ENCODE results near the gene RINT1. TPM values are rescaled to one million over a fixed set of nuclear protein-coding genes. Genes with fewer than 3 reads are reported as not detected.

The RINT1 gene
- total and polyA plus RNA-seq, 7 experiments from 2014 or later: 16.0 to 31.8 (median 25.1) TPM

DNA sequence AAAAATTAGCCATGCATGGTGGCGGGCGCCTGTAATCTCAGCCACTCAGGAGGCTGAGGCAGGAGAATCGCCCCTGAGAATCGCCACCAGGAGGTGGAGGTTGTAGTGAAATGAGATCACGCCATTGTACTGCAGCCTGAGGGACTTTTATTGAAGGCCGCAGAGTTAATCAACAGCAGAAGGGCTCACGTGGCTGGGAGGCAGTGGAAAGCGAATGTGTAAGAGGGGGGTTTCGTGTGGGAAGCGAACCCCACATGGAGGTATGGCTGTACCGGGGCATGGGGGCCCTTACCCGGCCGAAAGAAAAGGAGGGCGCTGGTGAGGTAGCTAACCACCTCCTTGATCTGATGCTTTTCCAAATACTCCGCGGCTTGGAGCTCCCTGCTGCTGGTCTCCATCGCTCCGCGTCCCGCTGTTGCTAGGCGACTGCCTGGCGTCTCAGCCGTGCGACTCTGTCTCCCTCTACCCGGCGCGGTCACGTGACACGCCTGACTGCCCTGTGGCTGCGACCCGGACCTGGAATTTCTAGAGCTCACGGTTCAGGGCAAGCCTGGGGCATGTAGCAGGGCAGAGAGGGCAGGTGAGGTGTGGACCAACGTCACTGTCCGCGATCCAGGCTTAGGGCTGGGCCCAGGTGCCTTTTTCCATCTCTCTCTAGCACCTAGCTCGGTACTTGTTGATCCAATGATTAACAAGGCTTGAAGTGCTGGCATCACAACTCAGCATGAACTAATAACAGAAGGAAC, 49.2 kb downstream of the RINT1 start, which contains the start of gene EFCAB10:
EFCAB10 (minus strand) TSS at position 428 of the 746 bp plus-strand sequence; CDS start at position 398, 30 bp downstream.
- Mint-ChIP-seq H3K27ac (no peak within 1 kb of the TSS), H3K27me3 (peaks cover 0 to 21% (median 17%) of the 10 kb centered on the region in 5 donors), H3K36me3 (peaks cover 1 to 9% (median 5%) of the 10 kb centered on the region in 5 donors), H3K4me1 (peaks cover 4 to 14% (median 7%) of the 10 kb centered on the region in 7 donors), H3K4me3 (peak within 1 kb of the TSS; percentile 54 to 84 (median 77)), H3K9me3 (peaks cover 0 to 15% (median 9%) of the 10 kb centered on the region in 11 donors)
- peak in 7 of 9 donors; percentile 12 to 61 (median 24) for DNase-seq
- no peaks in the 10 kb centered on the region for H3K4me1 ChIP-seq (ENCODE audit: control insufficient read depth in 2 of 2, insufficient read depth in 2 of 2, low read length in 2 of 2)
- H3K4me3 ChIP-seq (ENCODE audit: low read length): peak within 1 kb of the TSS; percentile 47
- H3K9me3 ChIP-seq (ENCODE audit: control insufficient read depth in 2 of 3, low read length in 3 of 3): no peaks in the 10 kb centered on the region
- ATAC-seq: peak; percentile 37
- no peaks in the 10 kb centered on the region for H3K36me3 ChIP-seq (ENCODE audit: control insufficient read depth in 2 of 3, insufficient read depth in 3 of 3, low read length in 3 of 3)
- POLR2A ChIA-PET: interaction anchor here (0.7 to 0.9 kb wide), 2 partner anchors 10 to 16 kb away, joined by 3 to 4 read pairs; no protein-coding TSS in a partner anchor
- intact Hi-C loops (cut with micrococcal nuclease): loop anchor here in 1 of 2 donors (10.0 kb wide), 2 partner anchors 486 to 696 kb away; no protein-coding TSS in a partner anchor
- no peak within 1 kb of the TSS for H3K27ac ChIP-seq (ENCODE audit: low read depth, low read length)
- CTCF ChIA-PET: no interaction called here
- no peaks in the 10 kb centered on the region for H3K27me3 ChIP-seq (ENCODE audit: control insufficient read depth in 2 of 2, insufficient read depth in 2 of 2, low read length in 2 of 2)

DNA sequence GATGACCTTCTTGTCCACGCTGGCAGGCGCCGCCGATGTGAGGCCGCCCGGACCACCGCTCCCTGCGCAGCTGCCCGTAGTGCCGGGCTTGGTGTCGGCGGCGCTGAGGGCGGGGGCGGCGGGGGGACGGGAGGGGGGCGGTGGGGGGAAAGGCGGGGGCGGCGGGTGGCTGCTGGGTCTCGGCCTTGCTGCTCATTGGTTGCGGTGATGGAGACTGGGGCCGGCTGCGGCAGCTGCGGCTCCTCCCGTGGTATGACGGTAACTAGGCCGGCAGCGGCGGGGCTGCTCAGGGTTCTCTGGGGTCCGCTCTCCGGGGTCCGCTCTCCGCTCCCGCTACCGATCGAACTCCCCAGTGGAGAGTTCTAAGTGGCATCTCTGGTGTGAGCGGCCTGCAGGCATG, 51.1 kb downstream of the RINT1 start:
- Mint-ChIP-seq H3K36me3 (peaks cover 2 to 9% (median 5%) of the 10 kb centered on the region in 5 donors), H3K27ac (no peak overlapping the region), H3K4me1 (peaks cover 4 to 14% (median 7%) of the 10 kb centered on the region in 7 donors), H3K9me3 (peaks cover 0 to 14% (median 9%) of the 10 kb centered on the region in 11 donors), H3K27me3 (peaks cover 0 to 21% (median 17%) of the 10 kb centered on the region in 5 donors), H3K4me3 (peak overlapping the region in 5 of 10 donors; percentile 6 to 37 (median 24))
- ChIA-PET POLR2A (no interaction called here), CTCF (no interaction called here)
- Histone ChIP-seq H3K27me3 (ENCODE audit: control insufficient read depth in 2 of 2, insufficient read depth in 2 of 2, low read length in 2 of 2) (no peaks in the 10 kb centered on the region), H3K4me3 (ENCODE audit: low read length) (no peak overlapping the region), H3K4me1 (ENCODE audit: control insufficient read depth in 2 of 2, insufficient read depth in 2 of 2, low read length in 2 of 2) (no peaks in the 10 kb centered on the region), H3K27ac (ENCODE audit: low read depth, low read length) (no peak overlapping the region), H3K9me3 (ENCODE audit: control insufficient read depth in 2 of 3, low read length in 3 of 3) (no peaks in the 10 kb centered on the region), H3K36me3 (ENCODE audit: control insufficient read depth in 2 of 3, insufficient read depth in 3 of 3, low read length in 3 of 3) (no peaks in the 10 kb centered on the region)
- DNase-seq: no peak
- ATAC-seq: no peak
- intact Hi-C loops (cut with micrococcal nuclease): loop anchor here in 1 of 2 donors (10.0 kb wide), 2 partner anchors 488 to 698 kb away; no protein-coding TSS in a partner anchor

DNA sequence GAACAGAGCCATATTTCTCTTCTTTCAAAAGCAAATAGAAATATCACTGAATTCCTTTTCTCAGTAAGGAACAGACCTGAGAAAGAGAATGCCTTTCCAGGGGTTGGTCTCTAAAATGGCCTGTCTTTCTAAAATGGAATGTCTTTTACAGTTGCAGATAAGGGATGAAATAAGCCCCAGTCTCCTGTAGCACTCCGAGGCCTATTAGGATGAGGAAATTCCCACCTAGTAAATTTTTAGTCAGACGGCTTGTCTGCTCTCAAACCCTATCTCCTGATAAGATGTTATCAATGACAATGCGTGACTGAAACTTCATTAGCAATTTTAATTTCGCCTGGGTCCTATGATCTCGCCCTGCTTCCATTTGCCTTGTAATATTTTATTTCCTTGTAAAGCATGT, 52.2 kb downstream of the RINT1 start:
- peaks cover 4 to 15% (median 7%) of the 10 kb centered on the region in 7 donors for H3K4me1 Mint-ChIP-seq
- H3K4me3 Mint-ChIP-seq: no peak overlapping the region
- Histone ChIP-seq H3K4me3 (ENCODE audit: low read length) (no peak overlapping the region), H3K9me3 (ENCODE audit: control insufficient read depth in 2 of 3, low read length in 3 of 3) (no peaks in the 10 kb centered on the region), H3K4me1 (ENCODE audit: control insufficient read depth in 2 of 2, insufficient read depth in 2 of 2, low read length in 2 of 2) (no peaks in the 10 kb centered on the region), H3K27ac (ENCODE audit: low read depth, low read length) (no peak overlapping the region), H3K36me3 (ENCODE audit: control insufficient read depth in 2 of 3, insufficient read depth in 3 of 3, low read length in 3 of 3) (no peaks in the 10 kb centered on the region), H3K27me3 (ENCODE audit: control insufficient read depth in 2 of 2, insufficient read depth in 2 of 2, low read length in 2 of 2) (no peaks in the 10 kb centered on the region)
- H3K27ac Mint-ChIP-seq: no peak overlapping the region
- H3K27me3 Mint-ChIP-seq: peaks cover 0 to 21% (median 17%) of the 10 kb centered on the region in 5 donors
- ATAC-seq (no peak), DNase-seq (no peak)
- CTCF ChIA-PET: no interaction called here
- POLR2A ChIA-PET: no interaction called here
- peaks cover 2 to 9% (median 5%) of the 10 kb centered on the region in 5 donors for H3K36me3 Mint-ChIP-seq
- H3K9me3 Mint-ChIP-seq: peaks cover 0 to 14% (median 9%) of the 10 kb centered on the region in 11 donors
- intact Hi-C loops (cut with micrococcal nuclease): loop anchor here in 1 of 2 donors (10.0 kb wide), 2 partner anchors 489 to 699 kb away; no protein-coding TSS in a partner anchor

DNA sequence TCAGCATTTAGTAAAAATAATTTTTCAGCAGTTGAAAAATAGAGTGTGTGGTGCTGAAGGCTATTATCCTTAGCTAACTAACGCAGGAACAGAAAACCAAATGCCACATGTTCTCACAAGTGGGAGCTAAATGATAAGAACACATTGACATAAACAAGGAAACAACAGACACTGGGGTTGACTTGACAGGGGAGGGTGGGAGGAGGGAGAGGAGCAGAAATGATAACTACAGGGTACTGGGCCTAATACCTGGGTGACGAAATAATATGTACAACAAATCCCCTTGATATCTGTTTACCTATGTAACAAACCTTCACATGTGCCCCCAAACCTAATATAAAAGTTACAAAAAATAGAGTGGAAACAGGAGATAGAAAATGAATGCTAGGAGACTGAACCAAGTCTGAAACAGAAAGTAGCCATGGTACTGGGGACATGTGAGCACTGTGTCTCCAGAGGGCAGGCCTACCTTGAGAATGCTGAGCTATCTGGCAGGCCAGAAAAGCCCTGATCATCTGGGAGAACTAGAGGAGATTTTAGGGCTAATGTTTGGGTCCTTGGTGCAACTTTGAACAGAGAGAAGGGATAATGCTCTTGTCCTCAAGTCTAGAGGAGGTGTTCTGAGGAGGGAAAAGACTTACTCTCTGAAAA, 54.0 kb downstream of the RINT1 start:
- no peaks in the 10 kb centered on the region for H3K9me3 ChIP-seq (ENCODE audit: control insufficient read depth in 2 of 3, low read length in 3 of 3)
- Mint-ChIP-seq H3K4me1 (peaks cover 6 to 20% (median 8%) of the 10 kb centered on the region in 7 donors), H3K27me3 (peaks cover 0 to 17% (median 14%) of the 10 kb centered on the region in 5 donors), H3K36me3 (peaks cover 2 to 9% (median 5%) of the 10 kb centered on the region in 5 donors), H3K27ac (peak overlapping the region in 1 of 9 donors; percentile 36), H3K4me3 (no peak overlapping the region), H3K9me3 (peaks cover 0 to 14% (median 9%) of the 10 kb centered on the region in 11 donors)
- no peaks in the 10 kb centered on the region for H3K4me1 ChIP-seq (ENCODE audit: control insufficient read depth in 2 of 2, insufficient read depth in 2 of 2, low read length in 2 of 2)
- no peak overlapping the region for H3K4me3 ChIP-seq (ENCODE audit: low read length)
- ATAC-seq (no peak), DNase-seq (no peak)
- ChIA-PET CTCF (interaction anchor here (1.2 to 1.4 kb wide), 2 partner anchors 9 to 703 kb away, joined by 3 to 7 read pairs; no protein-coding TSS in a partner anchor), POLR2A (interaction anchor here (0.6 kb wide), 1 partner anchor 220 kb away, joined by 5 read pairs; no protein-coding TSS in a partner anchor)
- no peaks in the 10 kb centered on the region for H3K27me3 ChIP-seq (ENCODE audit: control insufficient read depth in 2 of 2, insufficient read depth in 2 of 2, low read length in 2 of 2)
- H3K36me3 ChIP-seq (ENCODE audit: control insufficient read depth in 2 of 3, insufficient read depth in 3 of 3, low read length in 3 of 3): no peaks in the 10 kb centered on the region
- no peak overlapping the region for H3K27ac ChIP-seq (ENCODE audit: low read depth, low read length)
- intact Hi-C loops (cut with micrococcal nuclease): loop anchor here (5.0 to 10.0 kb wide), 5 partner anchors 249 to 701 kb away; no protein-coding TSS in a partner anchor

DNA sequence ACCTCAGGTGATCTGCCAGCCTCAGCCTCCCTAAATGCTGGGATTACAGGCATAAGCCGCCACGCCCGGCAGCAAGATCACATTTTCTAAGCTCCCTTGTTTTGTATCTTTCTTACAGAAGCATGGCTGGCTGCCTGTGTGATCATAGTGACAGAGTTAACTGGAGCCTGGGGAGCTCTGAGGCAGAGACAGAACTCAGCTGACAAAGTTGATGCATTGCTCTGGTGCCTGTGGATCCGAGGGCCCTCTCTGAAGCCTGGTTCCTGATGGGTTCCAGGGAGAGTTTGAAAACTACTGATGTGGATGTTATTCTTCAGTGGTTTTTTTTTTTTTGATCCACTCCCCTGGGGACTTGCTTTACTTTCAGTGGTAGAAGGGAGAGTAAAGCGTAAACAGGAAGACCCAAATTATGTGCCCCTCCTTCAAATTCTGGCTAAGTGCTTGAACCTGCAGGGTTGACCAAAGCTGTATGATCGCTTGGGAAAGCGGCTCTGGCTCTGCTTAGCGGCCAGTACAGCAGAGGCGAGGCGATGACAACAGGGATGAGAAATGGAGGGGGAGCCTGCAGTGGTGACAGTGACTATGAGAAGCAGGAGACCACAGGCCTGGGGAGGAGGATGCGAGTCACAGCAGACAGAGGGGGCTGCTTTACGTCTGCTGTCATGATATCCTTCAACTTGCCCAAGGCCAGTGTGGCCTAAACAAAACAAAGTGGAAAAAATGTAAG, 56.1 kb downstream of the RINT1 start:
- ATAC-seq: no peak
- H3K4me1 Mint-ChIP-seq: peaks cover 0 to 17% (median 4%) of the 10 kb centered on the region in 7 donors
- DNase-seq: no peak
- peak overlapping the region in 1 of 9 donors; percentile 64 for H3K27ac Mint-ChIP-seq
- peaks cover 0 to 4% (median 0%) of the 10 kb centered on the region in 5 donors for H3K27me3 Mint-ChIP-seq
- H3K27ac ChIP-seq (ENCODE audit: low read depth, low read length): no peak overlapping the region
- H3K36me3 Mint-ChIP-seq: peaks cover 0 to 5% (median 5%) of the 10 kb centered on the region in 5 donors
- H3K9me3 ChIP-seq (ENCODE audit: control insufficient read depth in 2 of 3, low read length in 3 of 3): no peaks in the 10 kb centered on the region
- H3K36me3 ChIP-seq (ENCODE audit: control insufficient read depth in 2 of 3, insufficient read depth in 3 of 3, low read length in 3 of 3): no peaks in the 10 kb centered on the region
- no peaks in the 10 kb centered on the region for H3K4me1 ChIP-seq (ENCODE audit: control insufficient read depth in 2 of 2, insufficient read depth in 2 of 2, low read length in 2 of 2)
- intact Hi-C loops (cut with micrococcal nuclease): loop anchor here (2.0 to 10.0 kb wide), 7 partner anchors 159 to 703 kb away; no protein-coding TSS in a partner anchor
- no peak overlapping the region for H3K4me3 ChIP-seq (ENCODE audit: low read length)
- H3K27me3 ChIP-seq (ENCODE audit: control insufficient read depth in 2 of 2, insufficient read depth in 2 of 2, low read length in 2 of 2): no peaks in the 10 kb centered on the region
- CTCF ChIA-PET: interaction anchor here (0.9 kb wide), 1 partner anchor 8 kb away, joined by 6 read pairs; no protein-coding TSS in a partner anchor
- peaks cover 0 to 14% (median 7%) of the 10 kb centered on the region in 11 donors for H3K9me3 Mint-ChIP-seq
- H3K4me3 Mint-ChIP-seq: no peak overlapping the region
- POLR2A ChIA-PET: no interaction called here

All from naive thymus-derived CD4-positive, alpha-beta T cell (primary cell).